Activated T-cell treated with anti-CD3 and anti-CD28 coated beads for 4 hours (primary cell): ENCODE measurements around the gene AFAP1L1.

Experiments
- DNase-seq: peaks from one replicate; pipeline ENCODE4 v3.0.0-alpha.2; 2020

Gene AFAP1L1

GRCh38 chr5:149317281-149318048 lies 45.8 kb downstream of the AFAP1L1 start:
- peak; percentile 14 for DNase-seq

GRCh38 chr5:149319174-149319573 lies 47.5 kb downstream of the AFAP1L1 start:
- no peak for DNase-seq

- no peak for DNase-seq
These were observed 49.2 kb downstream of the AFAP1L1 start for GRCh38 chr5:149320791-149321330.

- DNase-seq = no peak
These were observed 50.9 kb downstream of the AFAP1L1 start for GRCh38 chr5:149322518-149322917.

- no peak for DNase-seq
These were observed 51.6 kb downstream of the AFAP1L1 start for GRCh38 chr5:149323210-149323609.

- DNase-seq = no peak
These were observed 52.1 kb downstream of the AFAP1L1 start for GRCh38 chr5:149323621-149324205.

GRCh38 chr5:149324641-149325040 lies 53.0 kb downstream of the AFAP1L1 start:
- no peak for DNase-seq

- no peak for DNase-seq
These were observed 53.6 kb downstream of the AFAP1L1 start for GRCh38 chr5:149325166-149325735.

GRCh38 chr5:149325894-149326293 lies 54.2 kb downstream of the AFAP1L1 start:
- DNase-seq = no peak

GRCh38 chr5:149326611-149327010 lies 55.0 kb downstream of the AFAP1L1 start:
- DNase-seq = no peak

GRCh38 chr5:149328177-149328576 lies 56.5 kb downstream of the AFAP1L1 start:
- DNase-seq = no peak

- no peak for DNase-seq
These were observed 62.2 kb downstream of the AFAP1L1 start for GRCh38 chr5:149333711-149334443.

- no peak for DNase-seq
These were observed 66.1 kb downstream of the AFAP1L1 start for GRCh38 chr5:149337736-149338135.

- no peak for DNase-seq
These were observed 66.7 kb downstream of the AFAP1L1 start for GRCh38 chr5:149338364-149338763.

- no peak for DNase-seq
These were observed 69.3 kb downstream of the AFAP1L1 start for GRCh38 chr5:149340920-149341319.

GRCh38 chr5:149341876-149342275 lies 70.2 kb downstream of the AFAP1L1 start:
- no peak for DNase-seq

GRCh38 chr5:149344151-149344550 lies 72.5 kb downstream of the AFAP1L1 start:
- no peak for DNase-seq

- DNase-seq = peak; percentile 76
These were observed 73.7 kb downstream of the AFAP1L1 start, which contains the start of gene GRPEL2 for GRCh38 chr5:149345147-149345891. Gene GRPEL2 (plus strand): TSS chr5:149345499. CDS start chr5:149345540, 41 bp downstream.

GRCh38 chr5:149345892-149346222 lies 74.2 kb downstream of the AFAP1L1 start:
- no peak for DNase-seq

- DNase-seq = no peak
These were observed 76.9 kb downstream of the AFAP1L1 start for GRCh38 chr5:149348518-149348917.

GRCh38 chr5:149349382-149349781 lies 77.7 kb downstream of the AFAP1L1 start:
- no peak for DNase-seq

- DNase-seq = no peak
These were observed 80.5 kb downstream of the AFAP1L1 start for GRCh38 chr5:149352169-149352568.

GRCh38 chr5:149353911-149354310 lies 82.3 kb downstream of the AFAP1L1 start:
- DNase-seq = no peak
